Epithelial cell of proximal tubule (primary cell): ENCODE data around the gene DDX28. TPM values are rescaled to one million over a fixed set of nuclear protein-coding genes. Genes with fewer than 3 reads are reported as not detected.
"Not testable (repeated sequence)": the region's sequence is repeated elsewhere in the genome, so short reads cannot be mapped to it uniquely, and the experiment has no call there.

Experiments used
- DNase-seq: peaks from one replicate; pipeline ENCODE4 v3.0.0-alpha.2; 2011; ENCODE audit warnings: low read depth
- H3K4me3 ChIP-seq: 2 replicates; pipeline ENCODE4 v1.5.1; 2011; ENCODE audit warnings: low read depth, mild to moderate bottlenecking, low read length
- CTCF ChIP-seq: conservative IDR thresholded peaks from 2 replicates; pipeline ENCODE4 v1.5.1; 2012; ENCODE audit warnings: low read depth, mild to moderate bottlenecking, low read length
- total RNA-seq: library from RNA; depleted of rRNA; stranded (reverse); fragments of >200 nt; gene quantifications from 2 replicates; pipeline ENCODE4 v1.2.3, GENCODE V29; 2015

DDX28 gene
- total RNA-seq, 1 donor from 2014 or later, result 5.3 TPM

GRCh38 chr16:68005211-68005610 is 17.8 kb downstream of the DDX28 start:
- no peak overlapping the region for H3K4me3 ChIP-seq
- TF ChIP-seq CTCF, result no peak
- no peak for DNase-seq

- no peak overlapping the region for H3K4me3 ChIP-seq
- no peak for TF ChIP-seq CTCF
- no peak for DNase-seq
Observed at GRCh38 chr16:68003031-68003430, 20.0 kb downstream of the DDX28 start.

GRCh38 chr16:68000450-68000849 is 22.6 kb downstream of the DDX28 start:
- DNase-seq, result no peak
- no peak overlapping the region for H3K4me3 ChIP-seq
- TF ChIP-seq CTCF, result no peak

- no peak for DNase-seq
- TF ChIP-seq CTCF, result no peak
Observed at GRCh38 chr16:67999985-68000384, 23.0 kb downstream of the DDX28 start.

GRCh38 chr16:67998779-67999688 is 24.0 kb downstream of the DDX28 start, which contains the start of gene DPEP2:
Gene DPEP2, minus strand, starts transcription at chr16:67999484. Its CDS starts 6,272 bp downstream, at chr16:67993212.
- not testable (repeated sequence) for DNase-seq, H3K4me3 ChIP-seq

More at GRCh38 chr16:67999985-68000384, 23.0 kb downstream of the DDX28 start:
- no peak overlapping the region for H3K4me3 ChIP-seq

- not testable (repeated sequence) for DNase-seq
Observed at GRCh38 chr16:67998231-67998778, 24.7 kb downstream of the DDX28 start.

GRCh38 chr16:67996666-67997065 is 26.4 kb downstream of the DDX28 start:
- TF ChIP-seq CTCF, result no peak
- DNase-seq, result no peak
- no peak overlapping the region for H3K4me3 ChIP-seq

More at GRCh38 chr16:67998231-67998778, 24.7 kb downstream of the DDX28 start:
- H3K4me3 ChIP-seq, result not testable (repeated sequence)

GRCh38 chr16:67995423-67995822 is 27.6 kb downstream of the DDX28 start:
- TF ChIP-seq CTCF, result no peak
- no peak overlapping the region for H3K4me3 ChIP-seq
- no peak for DNase-seq

- H3K4me3 ChIP-seq, DNase-seq: not testable (repeated sequence)
Observed at GRCh38 chr16:67994040-67994408, 29.0 kb downstream of the DDX28 start.
